HepG2 (cell line): ENCODE results near the gene IL18RAP. TPM values are rescaled to one million over a fixed set of nuclear protein-coding genes. Genes with fewer than 3 reads are reported as not detected.

Experiments
- ATAC-seq: fragments of 200-7000 bp; cut with Tn5 transposase; 3 replicates; pipeline ENCODE4 v1.9.1; 2020; ENCODE audit warnings: mild to moderate bottlenecking, moderate library complexity
- BruUV-seq: library from RNA; stranded (reverse); fragments of 400-500 nt; replicated peaks from 2 replicates; lab custom pipeline; 2021; lab: Mats Ljungman, UMichigan
- CTCF ChIA-PET: fragments of 300-600 bp; formaldehyde crosslinking; extraction: SDS; loops from one replicate; lab custom pipeline; 2021; ENCODE audit warnings: low total read pairs, inconsistent platforms, low intra/inter-chr PET ratio; lab: Yijun Ruan, JAX
- POLR2A ChIA-PET: fragments of 350-600 bp; sonication (Branson Sonifier 250); formaldehyde crosslinking; loops from one replicate; lab custom pipeline; 2020; ENCODE audit warnings: antibody characterized with exemption, inconsistent platforms; lab: Yijun Ruan, JAX
- DNase-seq: peaks from one replicate; pipeline ENCODE4 v3.0.0-alpha.2; 2015; ENCODE audit warnings: low spot score
- FAIRE-seq: peaks from 3 replicates; lab custom pipeline; 2011; peaks lifted over from hg19 to GRCh38; lab: Jason Lieb, UNC
- H2AFZ ChIP-seq: one replicate; pipeline ENCODE4 v1.6.1; 2011; ENCODE audit warnings: low read length, inconsistent platforms
- H3K27ac ChIP-seq: fragments of 300-600 bp; 3 replicates; pipeline ENCODE4 v1.8.0; 2011; ENCODE audit warnings: mixed run types, mild to moderate bottlenecking, mixed read lengths, low read length, inconsistent platforms; ENCODE audit not compliant: insufficient read depth; ENCODE audit errors: extremely low read length
- H3K27me3 ChIP-seq, 2 experiments: fragments of 200-600 bp in 1 of 2; 2 replicates in 1 of 2; 3 replicates in 1 of 2; pipeline versions ENCODE4 v1.6.0 to v1.8.0; 2011; ENCODE audit warnings: low read length in 2 of 2, mild to moderate bottlenecking in 2 of 2, moderate library complexity in 2 of 2, inconsistent platforms in 1 of 2; ENCODE audit not compliant: insufficient read depth in 2 of 2, control insufficient read depth in 1 of 2
- H3K36me3 ChIP-seq, 2 experiments: fragments of 200-600 bp in 1 of 2; replicated peaks in 1 of 2; 2 replicates in 1 of 2; 3 replicates in 1 of 2; pipeline versions ENCODE4 v1.5.1 to v1.8.0; 2011; ENCODE audit warnings: low read length in 2 of 2, inconsistent platforms in 1 of 2; ENCODE audit not compliant: insufficient read depth in 2 of 2, control insufficient read depth in 1 of 2
- H3K4me1 ChIP-seq: 2 replicates; pipeline ENCODE4 v1.5.1; 2012; ENCODE audit warnings: low read length, inconsistent platforms; ENCODE audit not compliant: insufficient read depth
- H3K4me2 ChIP-seq: 2 replicates; pipeline ENCODE4 v1.6.0; 2011; ENCODE audit warnings: low read depth, low read length, inconsistent platforms
- H3K4me3 ChIP-seq, 3 experiments: fragments of 200-600 bp in 1 of 3; sonication (generic), shearing (Covaris generic) in 1 of 3; replicated peaks in 1 of 3; 2 replicates each; pipeline ENCODE4 v1.5.1; 2011 to 2016; ENCODE audit warnings: low read length in 3 of 3, inconsistent platforms in 2 of 3, low read depth in 2 of 3, mild to moderate bottlenecking in 2 of 3, control low read depth in 1 of 3, mixed read lengths in 1 of 3; ENCODE audit not compliant: insufficient read depth in 1 of 3
- H3K79me2 ChIP-seq: one replicate; pipeline ENCODE4 v1.6.1; 2011; ENCODE audit warnings: low read length, inconsistent platforms; ENCODE audit not compliant: insufficient read depth
- H3K9ac ChIP-seq: 2 replicates; pipeline ENCODE4 v1.6.0; 2011; ENCODE audit warnings: mild to moderate bottlenecking, low read depth, low read length, inconsistent platforms; ENCODE audit not compliant: insufficient read depth
- H3K9me3 ChIP-seq: 2 replicates; pipeline ENCODE4 v1.5.1; 2012; ENCODE audit warnings: mild to moderate bottlenecking, low read length
- H4K20me1 ChIP-seq: 2 replicates; pipeline ENCODE4 v1.6.0; 2011; ENCODE audit warnings: inconsistent platforms, mild to moderate bottlenecking, low read length, moderate library complexity; ENCODE audit not compliant: insufficient read depth
- CREB1 ChIP-seq, 2 experiments: fragments of 450-650 bp in 1 of 2; IDR thresholded peaks; 2 replicates each; pipeline ENCODE4 v1.6.1; 2016 to 2017; ENCODE audit warnings: control low read depth in 1 of 2, mild to moderate bottlenecking in 1 of 2, missing compliant biosample characterization in 1 of 2, missing genetic modification characterization in 1 of 2
- CTCF ChIP-seq: sonication (generic); formaldehyde crosslinking; IDR thresholded peaks from 2 replicates; pipeline ENCODE4 v1.5.0; 2020; ENCODE audit warnings: mild to moderate bottlenecking, missing genetic modification reagents, moderate library complexity
- EEA1 ChIP-seq: sonication (generic); formaldehyde crosslinking; IDR thresholded peaks from 2 replicates; pipeline ENCODE4 v1.5.1; 2020; ENCODE audit warnings: mild to moderate bottlenecking, missing genetic modification reagents, borderline replicate concordance
- ERF ChIP-seq: IDR thresholded peaks from 2 replicates; pipeline ENCODE4 v1.6.1; 2018; ENCODE audit warnings: missing biosample characterization, missing genetic modification reagents
- HNF4A ChIP-seq: sonication (generic); formaldehyde crosslinking; IDR thresholded peaks from 2 replicates; pipeline ENCODE4 v1.4.0; 2020; ENCODE audit warnings: missing genetic modification reagents
- PHF5A ChIP-seq: IDR thresholded peaks from one replicate; pipeline ENCODE4 v1.6.1; 2018; ENCODE audit warnings: low read depth, missing genetic modification reagents; ENCODE audit not compliant: unreplicated experiment
- SALL2 ChIP-seq: sonication (generic); formaldehyde crosslinking; IDR thresholded peaks from 2 replicates; pipeline ENCODE4 v1.8.1; 2023; ENCODE audit warnings: mild to moderate bottlenecking, missing genetic modification reagents, inconsistent platforms
- TFDP1 ChIP-seq: IDR thresholded peaks from 2 replicates; pipeline ENCODE4 v1.6.1; 2016; ENCODE audit warnings: missing compliant biosample characterization, missing genetic modification reagents, borderline replicate concordance
- ZC3H4 ChIP-seq: sonication (generic); formaldehyde crosslinking; IDR thresholded peaks from 2 replicates; pipeline ENCODE4 v1.4.0; 2020; ENCODE audit warnings: missing genetic modification reagents, borderline replicate concordance
- ZFP1 ChIP-seq: IDR thresholded peaks from 2 replicates; pipeline ENCODE4 v1.6.1; 2016
- ZNF235 ChIP-seq: sonication (generic); formaldehyde crosslinking; IDR thresholded peaks from 2 replicates; pipeline ENCODE4 v1.8.1; 2023; ENCODE audit warnings: mild to moderate bottlenecking, missing genetic modification reagents, borderline replicate concordance
- ZNF274 ChIP-seq: sonication (generic); formaldehyde crosslinking; IDR thresholded peaks from 2 replicates; pipeline ENCODE4 v1.5.1; 2020; ENCODE audit warnings: mild to moderate bottlenecking, missing genetic modification reagents
- ZNF576 ChIP-seq: sonication (generic); formaldehyde crosslinking; IDR thresholded peaks from 2 replicates; pipeline ENCODE4 v1.4.0; 2020; ENCODE audit warnings: mild to moderate bottlenecking, missing genetic modification reagents
- ZNF766 ChIP-seq: sonication (generic); formaldehyde crosslinking; IDR thresholded peaks from 2 replicates; pipeline ENCODE4 v1.5.0; 2020; ENCODE audit warnings: missing genetic modification reagents, borderline replicate concordance
- ZNF782 ChIP-seq: sonication (generic); formaldehyde crosslinking; IDR thresholded peaks from 2 replicates; pipeline ENCODE4 v1.4.0; 2020; ENCODE audit warnings: missing genetic modification reagents, mild to moderate bottlenecking, borderline replicate concordance
- WGBS: methylation state at CpG from one replicate; pipeline ENCODE4 v1.1.6; 2017; ENCODE audit warnings: low lambda C conversion rate; 5-methylcytosine and 5-hydroxymethylcytosine counted together
- in situ Hi-C: cut with HindIII; loops from 2 replicates; pipeline ENCODE4 v1.10.0; 2017; ENCODE audit warnings: low pct_unique_long_range_greater_than_20kb; ENCODE audit not compliant: extremely low pct_ligation_motif_present
- intact Hi-C: fragments of 100-400 bp; cut with micrococcal nuclease; formaldehyde crosslinking; loops from one replicate; pipeline ENCODE4 v1.10.0; 2022; ENCODE audit not compliant: unreplicated experiment
- polyA plus RNA-seq, 8 experiments: library from polyadenylated mRNA; depleted of rRNA in 3 of 8; stranded (reverse) in 7 of 8; unstranded in 1 of 8; fragments of >200 nt; fragmentation: Illumina TruSeq in 4 of 8; extraction: Trizol in 4 of 8; gene quantifications; 2 replicates each; pipeline versions ENCODE4 v1.2.1 to v1.2.3, GENCODE V29; 2011 to 2016; ENCODE audit warnings: low read depth in 4 of 8, missing spikeins in 1 of 8, mixed read lengths in 1 of 8; ENCODE audit not compliant: insufficient read depth in 1 of 8
- total RNA-seq, 5 experiments: library from RNA; depleted of rRNA; stranded (reverse); fragments of >200 nt; fragmentation: Illumina TruSeq; extraction: Trizol; gene quantifications; 2 replicates each; pipeline ENCODE4 v1.2.3, GENCODE V29; 2016; ENCODE audit warnings: low read depth in 1 of 5

The IL18RAP gene
- total and polyA plus RNA-seq, 2 of the 13 experiments (the other 11 are each of a cell fraction or from before 2014, with no cell fraction given): 0.05 TPM; not detected in 1

GRCh38 chr2:102485147-102485785, 62.3 kb downstream of the IL18RAP start:
- H3K27ac ChIP-seq: no peak overlapping the region
- no peaks in the 10 kb centered on the region for H4K20me1 ChIP-seq
- in situ Hi-C loops: no loop called here
- no peaks in the 10 kb centered on the region for H3K79me2 ChIP-seq
- CTCF ChIA-PET: no interaction called here
- DNase-seq: no peak
- no peak overlapping the region for H2AFZ ChIP-seq
- FAIRE-seq: no peak
- no TSS peak for BruUV-seq
- H3K4me3 ChIP-seq: no peak overlapping the region
- H3K36me3 ChIP-seq: no peaks in the 10 kb centered on the region
- POLR2A ChIA-PET: no interaction called here
- intact Hi-C loops: no loop called here
- 62% methylated on average over 5 of the region's 5 CpGs for WGBS
- H3K4me2 ChIP-seq: no peak overlapping the region
- ATAC-seq: no peak
- no peak overlapping the region for H3K9ac ChIP-seq
- no peak for TF ChIP-seq ZFP1
- no peak for TF ChIP-seq HNF4A
- TF ChIP-seq TFDP1 (CRISPR knock-in tag): no peak
- no peak for TF ChIP-seq ZNF766 (CRISPR knock-in tag)
- no peak for TF ChIP-seq ZC3H4
- 0 out of 5 replicates have a peak, but pooled peaks cover 0 to 5% of the 10 kb centered on the region in 2 experiments for H3K27me3 ChIP-seq
- no peaks in the 10 kb centered on the region for H3K4me1 ChIP-seq
- H3K9me3 ChIP-seq: no peaks in the 10 kb centered on the region

- no peak overlapping the region for H2AFZ ChIP-seq
- POLR2A ChIA-PET: no interaction called here
- in situ Hi-C loops (no loop called here), intact Hi-C loops (no loop called here)
- H3K27ac ChIP-seq: no peak overlapping the region
- no peaks in the 10 kb centered on the region for H3K36me3 ChIP-seq
- no peak overlapping the region for H3K4me3 ChIP-seq
- no peaks in the 10 kb centered on the region for H3K27me3 ChIP-seq
- CTCF ChIA-PET: no interaction called here
- H3K9ac ChIP-seq: no peak overlapping the region
- BruUV-seq: no TSS peak
- 67% methylated on average over 1 of the region's 1 CpG for WGBS
- FAIRE-seq: no peak
- H3K79me2 ChIP-seq: no peaks in the 10 kb centered on the region
- H3K4me2 ChIP-seq: no peak overlapping the region
- DNase-seq: no peak
- no peaks in the 10 kb centered on the region for H4K20me1 ChIP-seq
- H3K9me3 ChIP-seq: no peaks in the 10 kb centered on the region
- no peaks in the 10 kb centered on the region for H3K4me1 ChIP-seq
- ATAC-seq: no peak
- TF ChIP-seq ERF (no peak), PHF5A (CRISPR knock-in tag) (no peak), SALL2 (no peak), EEA1 (CRISPR knock-in tag) (no peak), CTCF (no peak), ZNF576 (CRISPR knock-in tag) (no peak), ZNF274 (CRISPR knock-in tag) (no peak), CREB1 (IDR thresholded peaks at IDR 0.05) (no peak), CREB1 (CRISPR knock-in tag; IDR thresholded peaks at IDR 0.05) (no peak), ZNF782 (CRISPR knock-in tag) (no peak), ZNF235 (CRISPR knock-in tag) (no peak)
Measured at GRCh38 chr2:102486941-102487702, 64.2 kb downstream of the IL18RAP start.
